Measurements from ENCODE around the gene SH3D19.

GRCh38 chr4:151355155-151355554, 29.8 kb upstream of the SH3D19 start:
- TF ChIP-seq CTCF (conservative IDR thresholded peaks at IDR 0.05; ENCODE audit: low read length) (no peak), EZH2phosphoT487 (IDR thresholded peaks at IDR 0.05; ENCODE audit: borderline replicate concordance) (no peak)

All from Loucy (cell line).